H7 (cell line): Measurements from ENCODE around the gene GAP43. TPM values are rescaled to one million over a fixed set of nuclear protein-coding genes. Genes with fewer than 3 reads are reported as not detected.
A peak's percentile ranks its signal among the peaks of the same experiment; 100 is the strongest.
"Not testable (repeated sequence)": the region's sequence is repeated elsewhere in the genome, so short reads cannot be mapped to it uniquely, and the experiment has no call there.

ENCODE experiments used
- DNase-seq: peaks from one replicate; pipeline ENCODE4 v3.0.0; 2012
- H3K27me3 ChIP-seq: 2 replicates; pipeline ENCODE4 v1.6.0; 2011; ENCODE audit warnings: mild to moderate bottlenecking, low read length; ENCODE audit not compliant: control insufficient read depth, insufficient read depth
- H3K36me3 ChIP-seq: replicated peaks from 2 replicates; pipeline ENCODE4 v1.5.1; 2011; ENCODE audit warnings: low read length; ENCODE audit not compliant: control insufficient read depth, insufficient read depth
- H3K4me3 ChIP-seq: 2 replicates; pipeline ENCODE4 v1.5.1; 2011; ENCODE audit warnings: low read depth, mild to moderate bottlenecking, control low read depth, low read length, moderate library complexity; ENCODE audit not compliant: insufficient read depth
- total RNA-seq: library from RNA; depleted of rRNA; stranded (reverse); fragments of >200 nt; shearing (Covaris generic); gene quantifications from 2 replicates; pipeline ENCODE4 v1.2.3, GENCODE V29; 2014

The GAP43 gene
- total RNA-seq, 1 experiment from 2014 or later: 24.8 TPM

DNA sequence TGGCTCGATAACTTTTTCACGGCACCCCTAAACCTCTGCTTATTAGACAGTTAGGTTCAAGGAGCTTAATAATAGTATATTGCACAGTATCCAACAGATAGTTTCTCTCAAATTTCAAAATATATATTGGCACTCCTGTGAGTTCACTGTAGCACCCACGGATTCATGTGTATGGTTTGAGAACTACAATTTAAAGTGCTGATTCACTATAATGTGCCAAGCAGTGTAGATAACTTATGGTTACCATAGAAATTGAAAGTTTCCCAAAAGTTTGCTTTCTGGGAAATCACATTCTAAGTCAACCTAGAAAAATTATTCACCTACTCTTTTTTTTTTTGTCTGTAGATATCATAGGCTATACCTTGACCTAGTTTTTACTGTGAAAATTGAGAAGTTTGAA, 86.6 kb downstream of the GAP43 start:
- no peak overlapping the region for H3K4me3 ChIP-seq
- H3K36me3 ChIP-seq: no peaks in the 10 kb centered on the region
- H3K27me3 ChIP-seq: no peaks in the 10 kb centered on the region
- DNase-seq: no peak

DNA sequence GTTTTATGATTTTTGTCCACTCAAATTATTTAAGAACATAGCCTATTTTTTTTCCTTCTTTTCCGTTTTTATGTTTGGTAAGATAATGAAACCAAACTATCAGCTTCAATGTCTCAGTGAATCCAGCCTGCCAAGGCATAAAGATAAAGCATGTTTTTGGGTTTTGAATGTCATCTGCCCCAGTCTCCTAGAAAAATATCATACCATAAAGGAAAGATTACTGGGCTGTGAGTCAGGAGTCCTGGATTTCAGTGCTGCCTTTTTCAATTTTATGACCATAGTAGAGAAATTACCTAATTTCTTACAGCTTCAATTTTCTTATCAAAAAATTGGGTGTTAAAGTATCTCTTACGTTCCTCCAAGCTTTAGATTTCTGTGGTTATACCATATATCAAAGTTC, 87.5 kb downstream of the GAP43 start:
- H3K27me3 ChIP-seq: no peaks in the 10 kb centered on the region
- no peak overlapping the region for H3K4me3 ChIP-seq
- H3K36me3 ChIP-seq: no peaks in the 10 kb centered on the region
- DNase-seq: no peak

DNA sequence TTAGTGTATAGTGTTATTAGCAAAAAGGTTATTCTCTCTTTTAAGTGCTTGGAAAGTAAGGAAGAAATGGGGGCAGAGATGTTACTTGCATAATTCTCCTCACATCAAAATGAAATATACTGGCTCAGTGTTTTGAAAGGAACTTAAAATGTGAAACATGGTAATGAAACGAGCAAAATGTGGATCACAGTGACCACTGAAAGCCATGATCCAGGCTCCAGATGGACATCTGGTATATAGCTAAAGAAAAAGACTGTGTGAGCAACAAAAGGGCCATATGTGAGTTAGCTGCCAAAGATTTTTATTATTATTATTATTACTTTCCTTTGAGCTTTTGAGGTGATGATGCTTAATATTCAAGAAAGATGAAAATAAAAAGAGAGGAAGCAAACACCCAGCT, 89.6 kb downstream of the GAP43 start:
- Histone ChIP-seq H3K36me3 (no peaks in the 10 kb centered on the region), H3K4me3 (no peak overlapping the region)

DNA sequence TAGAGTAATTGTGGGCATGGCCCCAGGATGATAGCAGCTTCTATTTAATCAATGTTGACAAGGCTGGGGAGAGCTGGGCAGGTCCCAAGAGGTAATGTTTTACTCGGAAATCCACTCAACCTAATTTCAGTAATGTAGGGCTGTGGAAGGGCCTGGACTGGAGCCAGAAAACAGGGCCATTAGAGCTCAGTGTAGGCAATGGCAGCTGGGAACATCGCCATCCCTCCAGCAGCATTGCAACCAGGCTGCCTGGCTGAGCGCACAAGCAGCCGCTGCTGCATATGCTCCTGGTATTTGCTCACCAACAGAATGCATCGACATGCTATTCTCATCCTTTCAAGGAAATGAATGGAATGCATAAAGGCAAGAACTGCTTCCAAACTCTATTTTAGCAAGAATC, 90.0 kb downstream of the GAP43 start:
- no peaks in the 10 kb centered on the region for H3K36me3 ChIP-seq
- H3K4me3 ChIP-seq: no peak overlapping the region
- no peak for DNase-seq
- H3K27me3 ChIP-seq: no peaks in the 10 kb centered on the region

More for the DNA sequence above, 89.6 kb downstream of the GAP43 start:
- no peaks in the 10 kb centered on the region for H3K27me3 ChIP-seq
- DNase-seq: no peak

DNA sequence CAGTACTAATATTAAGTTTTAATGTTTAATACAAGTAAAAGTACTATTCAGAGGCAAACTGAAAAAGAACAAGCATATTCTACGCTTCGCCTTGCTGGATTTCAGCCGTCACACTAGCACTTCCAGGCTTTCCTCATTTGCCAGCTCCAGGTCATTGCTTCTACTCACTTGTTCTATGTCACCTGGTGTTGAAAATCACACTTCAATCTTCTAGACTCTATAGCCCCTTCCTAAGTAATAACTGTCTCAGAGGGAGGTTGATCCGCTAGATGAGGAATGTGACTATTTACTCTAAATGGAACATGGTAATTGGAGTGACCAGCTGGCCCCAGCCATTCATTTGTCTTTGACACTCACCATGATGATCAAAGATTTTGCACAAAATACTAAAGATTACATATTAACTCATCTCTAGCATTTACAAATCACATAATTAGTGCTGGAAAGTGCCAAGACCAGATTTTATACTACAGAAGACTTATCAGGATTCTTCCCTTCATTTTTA, 92.0 kb downstream of the GAP43 start:
- Histone ChIP-seq H3K36me3 (no peaks in the 10 kb centered on the region), H3K27me3 (no peaks in the 10 kb centered on the region)
- DNase-seq: no peak

DNA sequence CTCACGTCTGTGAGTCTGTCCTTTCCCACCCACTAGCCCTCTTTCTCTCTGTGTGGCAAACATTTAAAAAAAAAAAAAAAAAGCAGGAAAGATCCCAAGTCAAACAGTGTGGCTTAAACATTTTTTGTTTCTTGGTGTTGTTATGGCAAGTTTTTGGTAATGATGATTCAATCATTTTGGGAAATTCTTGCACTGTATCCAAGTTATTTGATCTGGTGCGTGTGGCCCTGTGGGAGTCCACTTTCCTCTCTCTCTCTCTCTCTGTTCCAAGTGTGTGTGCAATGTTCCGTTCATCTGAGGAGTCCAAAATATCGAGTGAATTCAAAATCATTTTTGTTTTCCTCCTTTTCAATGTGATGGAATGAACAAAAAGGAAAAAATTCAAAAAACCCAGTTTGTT, 97.7 kb downstream of the GAP43 start:
- H3K4me3 ChIP-seq: no peak overlapping the region
- DNase-seq: no peak
- H3K36me3 ChIP-seq: no peaks in the 10 kb centered on the region; the same call in 1 of the 2 replicates
- no peaks in the 10 kb centered on the region for H3K27me3 ChIP-seq

More for the DNA sequence above, 92.0 kb downstream of the GAP43 start:
- H3K4me3 ChIP-seq: no peak overlapping the region

DNA sequence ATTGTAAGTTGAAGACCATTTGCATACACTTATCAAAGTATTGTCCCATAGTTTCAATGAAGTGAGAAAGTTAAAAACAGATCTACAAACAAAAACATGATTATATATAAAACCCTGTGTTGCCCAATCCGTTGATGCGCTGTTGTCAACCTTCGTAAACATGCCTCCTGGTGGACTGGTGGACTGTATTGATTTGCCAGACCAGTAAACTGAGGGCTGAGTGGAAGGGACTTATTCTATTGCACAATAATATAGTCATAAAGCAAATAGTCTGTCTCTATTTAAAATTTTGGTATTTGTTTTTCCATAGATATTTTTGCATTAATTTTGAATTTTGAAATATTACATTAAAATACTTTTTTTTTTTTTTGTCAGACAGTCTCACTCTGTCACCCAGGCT, 102.5 kb downstream of the GAP43 start:
- H3K36me3 ChIP-seq: no peaks in the 10 kb centered on the region; the same call in 1 of the 2 replicates
- H3K27me3 ChIP-seq: no peaks in the 10 kb centered on the region
- H3K4me3 ChIP-seq: no peak overlapping the region
- no peak for DNase-seq

DNA sequence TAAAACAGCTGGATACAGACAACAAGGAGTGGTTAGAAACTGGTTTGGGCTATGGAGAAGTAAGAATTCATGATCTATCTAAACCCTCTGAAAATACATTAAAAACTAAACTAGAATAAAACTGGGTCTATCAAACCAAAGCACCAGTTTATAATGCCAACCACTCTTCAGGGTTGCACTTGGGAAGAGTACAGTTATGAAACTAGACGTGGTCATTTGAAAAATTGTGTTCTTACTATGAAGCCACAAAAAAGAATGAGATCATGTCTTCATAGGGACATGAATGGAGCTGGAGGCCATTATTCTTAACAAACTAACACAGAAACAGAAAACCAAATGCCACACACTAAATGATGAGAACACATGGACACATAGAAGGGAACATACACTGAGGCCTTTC, 103.8 kb downstream of the GAP43 start:
- H3K36me3 ChIP-seq: no peaks in the 10 kb centered on the region
- H3K27me3 ChIP-seq: no peaks in the 10 kb centered on the region
- no peak for DNase-seq
- no peak overlapping the region for H3K4me3 ChIP-seq

DNA sequence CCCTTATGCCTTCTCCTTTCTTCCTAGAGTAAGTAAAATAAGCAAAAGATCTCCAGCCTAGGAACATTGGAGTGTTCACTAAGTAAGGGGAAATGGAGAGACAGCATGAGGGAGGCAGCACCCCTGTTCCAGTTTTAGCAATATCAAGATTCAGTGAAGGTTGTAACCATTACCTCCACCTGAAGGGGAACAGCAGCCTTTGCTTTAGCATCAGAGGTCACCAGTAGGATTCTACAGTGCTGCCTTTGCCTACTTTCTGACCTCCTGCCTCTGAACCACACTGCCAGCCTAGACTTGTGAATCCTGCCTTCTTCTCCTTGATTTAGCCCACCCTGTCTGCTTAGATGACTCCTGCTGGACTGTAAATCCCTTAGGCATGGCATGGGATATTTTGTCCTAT, 104.7 kb downstream of the GAP43 start:
- Histone ChIP-seq H3K4me3 (no peak overlapping the region), H3K36me3 (no peaks in the 10 kb centered on the region), H3K27me3 (no peaks in the 10 kb centered on the region)
- peak; percentile 2 for DNase-seq

DNA sequence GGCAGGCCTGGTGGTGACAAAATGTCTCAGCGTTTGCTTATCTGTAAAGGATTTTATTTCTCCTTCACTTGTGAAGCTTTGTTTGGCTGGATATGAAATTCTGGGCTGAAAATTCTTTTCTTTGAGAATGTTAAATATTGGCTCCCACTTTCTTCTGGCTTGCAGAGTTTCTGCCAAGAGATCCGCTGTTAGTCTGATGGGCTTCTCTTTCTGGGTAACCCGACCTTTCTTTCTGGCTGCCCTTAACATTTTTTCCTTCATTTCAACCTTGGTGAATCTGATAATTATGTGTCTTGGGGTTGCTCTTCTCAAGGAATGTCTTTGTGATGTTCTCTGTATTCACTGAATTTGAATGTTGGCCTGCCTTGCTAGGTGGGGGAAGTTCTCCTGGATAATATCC, 113.0 kb downstream of the GAP43 start:
- not testable (repeated sequence) for DNase-seq, H3K4me3 ChIP-seq, H3K27me3 ChIP-seq, H3K36me3 ChIP-seq

DNA sequence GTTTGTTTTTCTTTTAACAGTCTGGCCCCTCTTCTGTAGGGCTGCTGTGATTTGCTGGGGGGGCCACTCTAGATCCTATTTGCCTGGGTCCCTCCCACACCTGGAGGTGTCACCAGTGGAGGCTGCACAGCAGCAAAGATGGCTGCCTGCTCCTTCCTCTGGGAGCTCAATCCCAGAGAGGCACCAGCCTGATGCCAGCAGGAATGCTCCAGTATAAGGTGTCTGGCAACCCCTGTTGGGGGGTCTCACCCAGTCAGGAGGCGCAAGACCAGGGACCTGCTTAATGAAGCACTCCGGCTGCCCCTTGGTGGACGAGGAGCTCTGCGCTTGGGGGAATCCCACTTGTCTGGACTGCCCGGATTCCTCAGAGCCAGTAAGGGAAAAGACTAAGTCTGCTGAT, 118.3 kb downstream of the GAP43 start:
- H3K36me3 ChIP-seq: no peaks in the 10 kb centered on the region
- no peak overlapping the region for H3K4me3 ChIP-seq
- no peak for DNase-seq
- H3K27me3 ChIP-seq: no peaks in the 10 kb centered on the region

DNA sequence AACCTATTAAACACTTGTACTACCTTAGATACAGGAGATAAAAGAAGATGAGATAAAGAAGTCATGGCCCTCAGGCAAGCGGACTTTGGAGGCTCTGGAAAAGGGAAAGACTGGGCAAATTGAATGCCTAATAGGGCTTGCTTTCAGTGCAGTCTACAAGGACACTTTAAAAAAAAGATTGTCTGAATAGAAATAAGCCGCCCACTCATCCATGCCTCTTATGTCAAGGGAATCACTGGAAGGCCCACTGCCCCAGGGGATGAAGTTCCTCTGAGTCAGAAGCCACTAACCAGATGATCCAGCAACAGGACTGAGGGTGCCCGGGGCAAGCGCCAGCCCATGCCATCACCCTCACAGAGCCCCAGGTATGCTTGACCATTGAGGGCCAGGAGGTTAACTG, 121.2 kb downstream of the GAP43 start:
- not testable (repeated sequence) for H3K27me3 ChIP-seq, DNase-seq, H3K36me3 ChIP-seq, H3K4me3 ChIP-seq

DNA sequence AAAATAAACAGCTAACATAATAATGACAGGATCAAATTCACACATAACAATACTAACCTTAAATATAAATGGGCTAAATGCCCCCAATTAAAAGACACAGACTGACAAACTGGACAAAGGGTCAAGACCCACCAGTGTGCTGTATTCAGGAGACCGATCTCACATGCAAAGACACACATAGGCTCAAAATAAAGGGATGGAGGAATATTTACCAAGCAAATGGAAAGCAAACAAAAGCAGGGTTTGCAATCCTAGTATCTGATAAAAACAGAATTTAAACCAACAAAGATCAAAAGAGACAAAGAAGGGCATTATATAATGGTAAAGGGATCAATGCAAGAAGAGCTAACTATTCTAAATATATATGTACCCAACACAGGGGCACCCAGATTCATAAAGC, 129.7 kb downstream of the GAP43 start:
- H3K36me3 ChIP-seq, H3K27me3 ChIP-seq, DNase-seq, H3K4me3 ChIP-seq: not testable (repeated sequence)

DNA sequence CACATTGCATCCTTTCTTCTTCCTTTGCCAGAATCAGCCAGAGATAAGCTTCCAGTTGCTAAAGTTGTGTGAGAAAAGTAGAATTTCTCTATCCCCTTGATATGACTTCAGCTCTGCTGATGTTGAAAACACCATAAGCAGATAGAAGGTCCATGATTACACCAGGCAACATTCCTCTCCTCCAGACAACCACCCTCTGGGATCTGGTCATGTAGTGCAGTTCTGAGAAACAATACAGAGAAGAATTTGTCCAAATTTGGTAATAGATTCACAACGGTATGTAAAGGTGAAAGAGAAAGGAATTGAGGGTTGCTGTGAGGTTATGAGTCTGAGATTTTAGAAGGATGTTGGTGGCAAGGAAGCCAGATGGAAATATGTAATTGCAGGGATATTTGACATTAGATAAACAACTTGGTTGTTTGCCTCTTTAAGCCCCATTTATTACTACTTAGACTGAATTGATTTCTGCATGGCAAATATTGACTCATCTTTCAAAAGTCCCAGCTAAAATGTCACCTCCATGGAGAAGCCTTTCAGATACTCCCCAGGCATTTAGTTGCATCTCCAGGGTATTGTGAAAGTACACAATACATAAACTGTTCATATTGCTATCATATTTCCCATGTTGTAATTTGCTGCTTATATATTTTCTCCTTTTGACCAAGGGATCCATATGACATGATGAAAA, 134.9 kb downstream of the GAP43 start:
- DNase-seq: no peak
- Histone ChIP-seq H3K27me3 (no peaks in the 10 kb centered on the region), H3K4me3 (no peak overlapping the region), H3K36me3 (no peaks in the 10 kb centered on the region)

DNA sequence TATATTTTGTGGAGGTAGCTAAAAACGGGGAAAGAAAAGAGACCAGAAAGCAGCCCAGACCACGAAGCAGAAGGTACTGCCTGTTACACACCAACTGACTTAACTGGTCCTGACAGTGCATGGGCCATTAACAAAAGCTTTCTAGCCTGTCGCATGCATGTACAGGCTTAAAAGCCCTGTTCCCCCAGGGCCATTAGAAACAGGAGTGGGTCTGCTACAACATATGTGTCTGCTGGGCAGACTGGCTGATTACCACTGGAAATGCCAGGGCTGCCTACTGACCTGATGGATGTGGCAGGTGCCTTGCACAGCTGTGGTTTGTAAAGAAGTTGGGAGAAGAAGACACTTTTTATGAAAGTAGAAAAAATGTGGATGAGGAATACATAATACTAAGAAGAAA, 137.4 kb downstream of the GAP43 start:
- DNase-seq: no peak
- no peak overlapping the region for H3K4me3 ChIP-seq
- H3K36me3 ChIP-seq: no peaks in the 10 kb centered on the region
- H3K27me3 ChIP-seq: no peaks in the 10 kb centered on the region

DNA sequence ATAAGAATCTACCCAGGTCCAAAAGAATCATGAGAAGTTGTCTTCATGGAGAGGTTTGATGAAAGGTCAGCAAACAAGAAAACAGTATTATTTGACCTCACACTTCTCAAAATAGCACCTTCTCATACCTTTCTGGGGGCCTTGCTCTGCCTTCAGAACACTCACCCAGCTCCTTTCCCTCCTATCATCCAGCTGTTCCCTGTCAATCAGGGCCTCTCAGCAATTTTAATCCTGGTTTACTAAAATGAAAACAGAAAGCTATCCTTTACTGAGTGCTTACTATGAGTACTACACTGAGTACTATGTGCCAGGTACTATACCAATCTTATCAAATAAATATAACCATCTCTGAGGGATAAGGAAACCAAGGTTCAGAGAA, 138.6 kb downstream of the GAP43 start:
- no peak for DNase-seq
- Histone ChIP-seq H3K27me3 (no peaks in the 10 kb centered on the region), H3K36me3 (no peaks in the 10 kb centered on the region), H3K4me3 (no peak overlapping the region)
